ENCODE measurements around the gene GPR150. TPM values are rescaled to one million over a fixed set of nuclear protein-coding genes. Genes with fewer than 3 reads are reported as not detected.

GPR150 gene
- total RNA-seq, 4 donors from 2014 or later: 0.95 to 4.1 TPM; not detected in 2

DNA sequence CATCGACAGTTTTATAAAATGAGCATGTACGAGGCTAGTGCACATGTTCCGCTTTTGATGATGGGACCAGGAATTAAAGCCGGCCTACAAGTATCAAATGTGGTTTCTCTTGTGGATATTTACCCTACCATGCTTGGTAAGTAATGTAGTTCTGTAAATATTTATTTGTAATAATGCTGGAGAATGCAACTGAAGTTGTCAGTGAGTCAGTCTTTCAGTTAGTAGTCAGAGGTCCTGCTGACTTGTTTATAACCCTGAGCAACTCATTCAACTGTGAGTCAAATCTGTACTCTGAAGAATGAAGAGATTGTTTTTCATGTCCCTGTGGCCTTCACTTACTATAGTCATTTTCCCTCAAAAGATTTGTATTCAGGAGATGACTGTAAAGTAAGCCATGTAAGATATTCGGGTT, 28.4 kb upstream of the GPR150 start:
- Histone ChIP-seq H3K27me3 (no peaks in the 10 kb centered on the region), H3K27ac (no peak overlapping the region), H3K36me3 (no peaks in the 10 kb centered on the region), H3K4me1 (no peaks in the 10 kb centered on the region), H3K9me3 (no peaks in the 10 kb centered on the region), H3K4me3 (no peak overlapping the region)
- no peak for DNase-seq
- no peak for TF ChIP-seq POLR2A (IDR thresholded peaks at IDR 0.05)
- TF ChIP-seq, protein P1, sequence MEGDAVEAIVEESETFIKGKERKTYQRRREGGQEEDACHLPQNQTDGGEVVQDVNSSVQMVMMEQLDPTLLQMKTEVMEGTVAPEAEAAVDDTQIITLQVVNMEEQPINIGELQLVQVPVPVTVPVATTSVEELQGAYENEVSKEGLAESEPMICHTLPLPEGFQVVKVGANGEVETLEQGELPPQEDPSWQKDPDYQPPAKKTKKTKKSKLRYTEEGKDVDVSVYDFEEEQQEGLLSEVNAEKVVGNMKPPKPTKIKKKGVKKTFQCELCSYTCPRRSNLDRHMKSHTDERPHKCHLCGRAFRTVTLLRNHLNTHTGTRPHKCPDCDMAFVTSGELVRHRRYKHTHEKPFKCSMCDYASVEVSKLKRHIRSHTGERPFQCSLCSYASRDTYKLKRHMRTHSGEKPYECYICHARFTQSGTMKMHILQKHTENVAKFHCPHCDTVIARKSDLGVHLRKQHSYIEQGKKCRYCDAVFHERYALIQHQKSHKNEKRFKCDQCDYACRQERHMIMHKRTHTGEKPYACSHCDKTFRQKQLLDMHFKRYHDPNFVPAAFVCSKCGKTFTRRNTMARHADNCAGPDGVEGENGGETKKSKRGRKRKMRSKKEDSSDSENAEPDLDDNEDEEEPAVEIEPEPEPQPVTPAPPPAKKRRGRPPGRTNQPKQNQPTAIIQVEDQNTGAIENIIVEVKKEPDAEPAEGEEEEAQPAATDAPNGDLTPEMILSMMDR (IDR thresholded peaks at IDR 0.05): no peak

DNA sequence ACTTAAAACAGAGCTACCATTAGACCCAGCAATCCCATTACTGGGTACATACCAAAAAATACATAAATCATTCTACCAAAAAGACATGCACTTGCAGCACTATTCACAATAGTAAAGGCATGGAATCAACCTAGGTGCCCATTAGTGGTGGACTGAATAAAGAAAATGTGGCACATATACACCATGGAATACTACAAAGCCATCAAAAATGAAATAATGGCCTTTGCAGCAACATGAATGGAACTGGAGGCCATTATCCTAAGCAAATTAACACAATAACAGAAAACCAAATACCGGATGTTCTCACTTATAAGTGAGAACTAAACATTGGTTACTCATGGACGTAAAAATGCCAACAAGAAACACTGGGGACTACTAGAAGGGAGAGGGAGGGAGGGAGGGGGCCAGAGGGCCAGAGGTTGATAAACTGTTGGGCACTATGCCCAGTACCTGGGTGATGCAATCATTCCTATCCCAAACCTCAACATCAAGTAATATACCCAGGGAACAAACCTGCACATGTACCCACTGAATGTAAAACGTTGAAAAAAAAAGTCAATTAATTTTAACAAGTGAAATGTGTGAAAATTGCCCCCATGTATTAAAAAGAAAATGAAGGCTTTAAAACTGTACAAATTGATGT, 24.5 kb upstream of the GPR150 start:
- no peak for DNase-seq
- Histone ChIP-seq H3K4me3 (no peak overlapping the region), H3K36me3 (no peaks in the 10 kb centered on the region), H3K9me3 (no peaks in the 10 kb centered on the region), H3K4me1 (no peaks in the 10 kb centered on the region), H3K27me3 (no peaks in the 10 kb centered on the region), H3K27ac (no peak overlapping the region)
- TF ChIP-seq, protein P1 (IDR thresholded peaks at IDR 0.05): no peak
- TF ChIP-seq POLR2A (IDR thresholded peaks at IDR 0.05): no peak

DNA sequence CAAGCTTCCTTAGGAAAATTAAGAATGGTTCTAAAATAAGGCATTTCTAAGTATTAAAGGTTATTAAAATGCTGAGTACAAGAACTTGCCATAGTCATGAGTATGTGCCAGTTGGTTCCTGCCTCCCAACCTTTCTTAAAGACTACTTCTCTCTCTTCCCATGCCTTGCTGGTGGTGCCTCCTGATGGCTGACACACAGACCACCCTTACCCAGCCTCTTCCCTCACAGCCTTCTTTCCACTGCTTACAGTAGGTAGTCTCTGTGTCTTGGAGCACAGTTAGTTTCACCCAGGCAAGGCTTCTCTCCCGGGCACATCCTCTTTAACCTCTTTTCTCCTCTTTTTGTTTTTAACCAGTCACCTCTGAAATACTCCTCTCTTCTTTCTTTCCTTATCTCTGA, 20.6 kb upstream of the GPR150 start:
- no peaks in the 10 kb centered on the region for H3K27me3 ChIP-seq
- no peak overlapping the region for H3K4me3 ChIP-seq
- TF ChIP-seq, protein P1 (IDR thresholded peaks at IDR 0.05): no peak
- TF ChIP-seq POLR2A (IDR thresholded peaks at IDR 0.05): no peak
- H3K27ac ChIP-seq: no peak overlapping the region
- H3K36me3 ChIP-seq: no peaks in the 10 kb centered on the region
- DNase-seq: no peak
- no peaks in the 10 kb centered on the region for H3K9me3 ChIP-seq
- H3K4me1 ChIP-seq: no peaks in the 10 kb centered on the region

DNA sequence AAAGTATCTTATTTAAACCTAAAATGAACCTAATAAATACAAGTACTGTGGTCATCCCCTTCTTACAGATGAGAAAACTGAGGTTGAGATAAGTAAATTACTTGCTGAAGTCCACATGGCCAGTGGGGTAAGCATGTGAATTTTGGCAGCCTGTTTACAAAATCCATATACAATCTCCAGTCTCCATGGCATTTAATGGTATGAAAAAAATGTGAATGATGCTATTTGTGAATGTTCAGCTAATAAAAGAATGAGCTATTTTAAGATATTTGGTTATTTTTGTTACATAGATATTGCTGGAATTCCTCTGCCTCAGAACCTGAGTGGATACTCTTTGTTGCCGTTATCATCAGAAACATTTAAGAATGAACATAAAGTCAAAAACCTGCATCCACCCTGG, 19.3 kb upstream of the GPR150 start:
- H3K27ac ChIP-seq: no peak overlapping the region
- H3K9me3 ChIP-seq: no peaks in the 10 kb centered on the region
- no peaks in the 10 kb centered on the region for H3K27me3 ChIP-seq
- H3K4me3 ChIP-seq: no peak overlapping the region
- no peak for DNase-seq
- no peak for TF ChIP-seq POLR2A (IDR thresholded peaks at IDR 0.05)
- TF ChIP-seq, protein P1 (IDR thresholded peaks at IDR 0.05): no peak
- H3K36me3 ChIP-seq: no peaks in the 10 kb centered on the region
- no peaks in the 10 kb centered on the region for H3K4me1 ChIP-seq

DNA sequence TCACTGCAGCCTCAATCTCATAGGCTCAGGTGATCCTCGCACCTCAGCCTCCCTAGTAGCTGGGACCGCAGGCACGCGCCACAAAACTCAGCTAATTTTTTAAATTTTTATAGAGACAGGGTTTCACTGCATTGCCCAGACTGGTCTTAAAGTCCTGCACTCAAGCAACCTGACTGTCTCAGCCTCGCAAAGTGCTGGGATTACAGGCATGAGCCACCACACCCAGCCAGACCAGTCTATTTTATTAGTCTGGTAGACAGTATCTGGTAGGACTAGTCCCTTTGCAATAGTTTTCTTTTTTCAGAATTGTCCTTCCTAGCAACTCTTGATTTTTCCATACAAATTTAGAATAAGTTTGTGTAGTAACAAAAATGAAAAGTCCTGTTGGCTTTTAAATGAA, 14.1 kb upstream of the GPR150 start:
- Histone ChIP-seq H3K9me3 (no peaks in the 10 kb centered on the region), H3K27ac (no peak overlapping the region), H3K36me3 (no peaks in the 10 kb centered on the region), H3K4me3 (no peak overlapping the region), H3K27me3 (no peaks in the 10 kb centered on the region), H3K4me1 (no peaks in the 10 kb centered on the region)
- no peak for TF ChIP-seq POLR2A (IDR thresholded peaks at IDR 0.05)
- TF ChIP-seq, protein P1 (IDR thresholded peaks at IDR 0.05): no peak
- DNase-seq: no peak

DNA sequence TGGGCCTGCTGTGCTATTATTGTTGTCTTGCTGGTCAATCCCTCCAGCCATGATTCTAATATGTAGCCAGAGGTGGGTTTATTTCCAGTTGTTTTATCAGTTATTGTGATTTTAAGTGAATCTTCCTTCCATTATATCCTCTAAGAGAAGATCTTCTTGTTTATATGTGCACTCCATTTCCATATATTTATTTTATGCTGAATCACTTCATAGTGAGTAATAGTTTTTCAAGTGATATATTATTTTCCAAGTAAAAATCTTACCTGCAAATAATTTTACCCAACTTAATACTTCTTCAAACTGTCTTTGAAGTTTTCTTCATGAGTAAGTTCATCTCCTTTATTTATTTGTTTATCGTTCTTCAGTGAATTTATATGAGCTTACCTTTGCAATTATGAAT, 13.5 kb upstream of the GPR150 start:
- H3K27ac ChIP-seq: no peak overlapping the region
- H3K4me3 ChIP-seq: no peak overlapping the region
- no peaks in the 10 kb centered on the region for H3K4me1 ChIP-seq
- no peaks in the 10 kb centered on the region for H3K27me3 ChIP-seq
- no peak for TF ChIP-seq POLR2A (IDR thresholded peaks at IDR 0.05)
- TF ChIP-seq, protein P1 (IDR thresholded peaks at IDR 0.05): no peak
- DNase-seq: no peak
- H3K9me3 ChIP-seq: no peaks in the 10 kb centered on the region
- no peaks in the 10 kb centered on the region for H3K36me3 ChIP-seq

Measured in Peyer's patch (tissue), 4 donors.